SJSA1 (cell line): ENCODE measurements around the gene LCN1. TPM values are rescaled to one million over a fixed set of nuclear protein-coding genes. Genes with fewer than 3 reads are reported as not detected.

Experiments
- DNase-seq, 2 experiments: peaks; one replicate each; pipeline ENCODE4 v3.0.0-alpha.2; 2015 to 2020; ENCODE audit warnings: low spot score in 2 of 2, low read depth in 1 of 2
- H3K27ac ChIP-seq: fragments of 250-450 bp; sonication (Bioruptor Pico); 2 replicates; pipeline ENCODE4 v1.5.1; 2020; ENCODE audit warnings: mild to moderate bottlenecking, moderate library complexity
- H3K27me3 ChIP-seq: fragments of 250-450 bp; sonication (Bioruptor Pico); replicated peaks from 2 replicates; pipeline ENCODE4 v1.5.1; 2020; ENCODE audit warnings: mild to moderate bottlenecking, moderate library complexity
- H3K36me3 ChIP-seq: fragments of 250-450 bp; sonication (Bioruptor Pico); 2 replicates; pipeline ENCODE4 v1.5.1; 2020; ENCODE audit warnings: mild to moderate bottlenecking
- H3K4me1 ChIP-seq: fragments of 250-450 bp; sonication (Bioruptor Pico); replicated peaks from 2 replicates; pipeline ENCODE4 v1.6.1; 2021; ENCODE audit warnings: mild to moderate bottlenecking
- H3K4me3 ChIP-seq: fragments of 250-450 bp; sonication (Bioruptor Pico); 2 replicates; pipeline ENCODE4 v1.5.1; 2020; ENCODE audit warnings: mild to moderate bottlenecking
- H3K9me3 ChIP-seq: fragments of 250-450 bp; sonication (Bioruptor Pico); replicated peaks from 2 replicates; pipeline ENCODE4 v1.5.1; 2020; ENCODE audit warnings: mild to moderate bottlenecking
- total RNA-seq: library from RNA; depleted of rRNA; stranded (reverse); fragments of >200 nt; shearing (Covaris generic); gene quantifications from 2 replicates; pipeline ENCODE4 v1.2.3, GENCODE V29; 2014

Gene LCN1
- total RNA-seq, 1 experiment from 2014 or later: not detected

DNA sequence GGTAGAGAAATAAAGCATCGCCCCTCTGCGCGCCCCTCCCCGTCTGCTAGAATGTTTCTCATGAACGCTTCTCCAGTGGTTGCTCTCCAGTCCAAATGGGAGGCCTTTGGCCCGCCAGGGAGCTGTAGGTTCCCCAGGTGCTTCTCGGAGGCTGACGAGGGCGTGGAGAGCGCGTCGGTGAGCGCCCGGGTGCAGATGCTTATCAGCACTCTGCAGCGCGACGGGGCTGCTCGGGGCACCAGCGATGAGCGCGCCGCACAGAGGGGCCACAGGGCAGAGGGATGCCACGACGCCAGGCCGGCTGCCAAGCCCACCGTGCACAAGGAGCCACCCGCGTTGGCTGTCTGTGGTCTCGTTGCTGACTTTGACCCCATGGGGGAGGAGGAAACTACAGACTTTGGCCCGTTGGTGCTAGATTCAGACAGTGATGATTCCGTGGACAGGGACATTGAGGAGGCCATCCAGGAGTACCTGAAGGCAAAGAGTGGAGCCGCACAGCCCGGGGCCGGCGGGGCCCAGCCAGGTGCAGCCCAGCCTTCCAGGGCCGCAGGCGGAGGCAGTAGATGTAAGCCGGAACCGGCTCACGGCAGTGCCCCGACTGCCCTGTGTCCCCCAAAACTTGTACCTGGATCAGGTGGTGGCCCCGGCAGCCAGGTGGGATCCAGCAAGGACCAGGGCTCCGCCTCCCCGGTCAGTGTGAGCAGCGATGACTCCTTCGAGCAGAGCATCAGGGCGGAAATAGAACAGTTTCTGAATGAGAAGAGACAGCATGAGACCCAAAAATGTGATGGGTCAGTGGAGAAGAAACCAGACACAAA lies 36.6 kb upstream of the LCN1 start:
- H3K9me3 ChIP-seq: no peaks in the 10 kb centered on the region
- H3K36me3 ChIP-seq: peaks cover 32% of the 10 kb centered on the region
- no peak for DNase-seq
- H3K27ac ChIP-seq: no peak overlapping the region
- peaks cover 6% of the 10 kb centered on the region for H3K4me1 ChIP-seq
- no peaks in the 10 kb centered on the region for H3K27me3 ChIP-seq
- no peak overlapping the region for H3K4me3 ChIP-seq

GRCh38 chr9:135485385-135485784 lies 35.9 kb upstream of the LCN1 start:
- H3K36me3 ChIP-seq: peaks cover 29% of the 10 kb centered on the region
- no peaks in the 10 kb centered on the region for H3K9me3 ChIP-seq
- no peak for DNase-seq
- H3K27me3 ChIP-seq: no peaks in the 10 kb centered on the region
- H3K27ac ChIP-seq: no peak overlapping the region
- H3K4me1 ChIP-seq: peaks cover 6% of the 10 kb centered on the region
- no peak overlapping the region for H3K4me3 ChIP-seq

- no peak overlapping the region for H3K4me3 ChIP-seq
- peaks cover 1% of the 10 kb centered on the region for H3K4me1 ChIP-seq
- no peaks in the 10 kb centered on the region for H3K27me3 ChIP-seq
- no peak for DNase-seq
- no peak overlapping the region for H3K27ac ChIP-seq
- H3K9me3 ChIP-seq: no peaks in the 10 kb centered on the region
- peaks cover 24% of the 10 kb centered on the region for H3K36me3 ChIP-seq
These were observed 35.4 kb upstream of the LCN1 start for GRCh38 chr9:135485832-135486231.

DNA sequence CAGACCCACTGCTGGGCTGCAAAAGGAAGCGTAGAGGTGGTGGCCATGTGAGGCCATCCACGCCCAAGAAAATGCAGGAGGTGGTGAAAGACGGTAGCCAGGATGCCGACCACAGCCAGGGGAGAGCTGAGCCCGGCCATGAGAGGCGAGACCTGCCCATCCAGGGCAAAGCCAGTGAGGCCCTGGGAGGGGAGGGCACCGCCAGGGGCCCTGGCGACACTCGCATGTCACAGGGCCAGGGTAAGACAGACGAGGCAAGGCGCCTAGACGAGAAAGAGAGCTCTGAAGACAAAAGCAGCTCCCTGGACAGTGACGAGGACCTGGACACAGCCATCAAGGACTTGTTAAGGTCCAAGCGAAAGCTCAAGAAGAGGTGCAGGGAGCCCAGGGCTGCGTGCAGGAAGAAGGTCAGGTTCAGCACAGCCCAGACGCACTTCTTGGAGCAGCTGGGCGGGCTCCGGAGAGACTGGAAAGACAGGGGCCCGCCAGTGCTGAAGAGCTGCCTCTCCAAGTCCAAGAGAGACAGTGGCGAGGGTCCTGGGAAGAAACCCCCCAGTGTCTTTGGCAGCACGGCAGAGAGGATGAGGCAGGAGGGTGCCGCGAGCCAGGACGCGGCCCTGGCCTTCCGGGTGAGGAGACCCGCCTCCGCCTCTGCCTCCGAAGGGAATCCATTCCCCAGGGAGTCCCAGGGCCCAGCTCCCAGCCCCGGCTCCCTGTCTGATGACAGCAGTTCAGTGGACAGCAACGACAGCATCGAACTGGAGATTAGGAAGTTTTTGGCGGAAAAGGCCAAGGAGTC lies 34.8 kb upstream of the LCN1 start:
- Histone ChIP-seq H3K4me1 (no peaks in the 10 kb centered on the region), H3K27me3 (no peaks in the 10 kb centered on the region), H3K36me3 (peaks cover 24% of the 10 kb centered on the region), H3K9me3 (no peaks in the 10 kb centered on the region), H3K4me3 (no peak overlapping the region), H3K27ac (no peak overlapping the region)
- no peak for DNase-seq

GRCh38 chr9:135487281-135488012 lies 33.8 kb upstream of the LCN1 start:
- H3K27ac ChIP-seq: no peak overlapping the region
- H3K36me3 ChIP-seq: peaks cover 24% of the 10 kb centered on the region
- DNase-seq: no peak
- H3K9me3 ChIP-seq: no peaks in the 10 kb centered on the region
- H3K4me3 ChIP-seq: no peak overlapping the region
- no peaks in the 10 kb centered on the region for H3K4me1 ChIP-seq
- no peaks in the 10 kb centered on the region for H3K27me3 ChIP-seq

GRCh38 chr9:135488013-135488330 lies 33.3 kb upstream of the LCN1 start:
- H3K27me3 ChIP-seq: no peaks in the 10 kb centered on the region
- DNase-seq: no peak
- H3K4me3 ChIP-seq: no peak overlapping the region
- H3K4me1 ChIP-seq: no peaks in the 10 kb centered on the region
- peaks cover 24% of the 10 kb centered on the region for H3K36me3 ChIP-seq
- no peaks in the 10 kb centered on the region for H3K9me3 ChIP-seq
- H3K27ac ChIP-seq: no peak overlapping the region

- no peak for DNase-seq
- H3K4me3 ChIP-seq: no peak overlapping the region
- H3K27me3 ChIP-seq: no peaks in the 10 kb centered on the region
- no peak overlapping the region for H3K27ac ChIP-seq
- no peaks in the 10 kb centered on the region for H3K9me3 ChIP-seq
- H3K36me3 ChIP-seq: peaks cover 24% of the 10 kb centered on the region
- H3K4me1 ChIP-seq: no peaks in the 10 kb centered on the region
These were observed 32.7 kb upstream of the LCN1 start for GRCh38 chr9:135488527-135488926.

GRCh38 chr9:135489188-135489906 lies 31.9 kb upstream of the LCN1 start:
- no peak for DNase-seq
- H3K9me3 ChIP-seq: no peaks in the 10 kb centered on the region
- H3K36me3 ChIP-seq: peaks cover 19% of the 10 kb centered on the region
- H3K27me3 ChIP-seq: no peaks in the 10 kb centered on the region
- no peaks in the 10 kb centered on the region for H3K4me1 ChIP-seq
- H3K4me3 ChIP-seq: no peak overlapping the region
- H3K27ac ChIP-seq: no peak overlapping the region

- H3K27ac ChIP-seq: no peak overlapping the region
- no peak overlapping the region for H3K4me3 ChIP-seq
- no peak for DNase-seq
- no peaks in the 10 kb centered on the region for H3K27me3 ChIP-seq
- no peaks in the 10 kb centered on the region for H3K4me1 ChIP-seq
- H3K36me3 ChIP-seq: peaks cover 15% of the 10 kb centered on the region
- no peaks in the 10 kb centered on the region for H3K9me3 ChIP-seq
These were observed 30.9 kb upstream of the LCN1 start for GRCh38 chr9:135490166-135490870.

DNA sequence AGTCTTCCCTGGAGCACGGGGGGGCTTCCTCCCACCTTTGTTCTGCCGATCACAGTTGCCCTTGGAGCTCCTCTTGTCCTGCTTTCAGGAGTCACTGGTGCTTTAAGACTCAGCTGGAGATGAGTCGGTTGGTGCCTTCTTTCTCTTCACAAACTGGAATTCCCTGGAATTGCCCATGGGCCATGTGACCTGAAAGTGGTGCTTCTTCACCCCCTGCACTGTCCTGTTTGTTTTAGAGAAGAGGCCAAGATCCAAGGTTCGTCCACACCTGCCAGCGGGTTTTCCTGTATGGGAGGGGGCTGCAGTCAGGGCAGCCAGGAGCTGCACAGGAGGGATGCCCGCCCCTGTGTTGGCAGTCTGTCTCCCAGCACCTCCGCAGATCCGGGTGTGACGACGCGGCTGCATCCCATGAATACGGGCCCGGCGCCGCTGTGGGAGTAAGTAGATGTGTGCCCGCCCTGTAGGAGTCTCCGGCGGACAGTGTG lies 30.2 kb upstream of the LCN1 start:
- Histone ChIP-seq H3K4me1 (no peaks in the 10 kb centered on the region), H3K27ac (no peak overlapping the region), H3K4me3 (no peak overlapping the region), H3K36me3 (peaks cover 11% of the 10 kb centered on the region), H3K9me3 (no peaks in the 10 kb centered on the region), H3K27me3 (no peaks in the 10 kb centered on the region)
- no peak for DNase-seq

GRCh38 chr9:135491764-135492163 lies 29.5 kb upstream of the LCN1 start:
- no peak for DNase-seq
- Histone ChIP-seq H3K27ac (no peak overlapping the region), H3K36me3 (peaks cover 5% of the 10 kb centered on the region), H3K4me3 (no peak overlapping the region), H3K27me3 (no peaks in the 10 kb centered on the region), H3K9me3 (no peaks in the 10 kb centered on the region), H3K4me1 (no peaks in the 10 kb centered on the region)

- H3K9me3 ChIP-seq: no peaks in the 10 kb centered on the region
- no peak for DNase-seq
- no peak overlapping the region for H3K4me3 ChIP-seq
- H3K27ac ChIP-seq: no peak overlapping the region
- H3K36me3 ChIP-seq: peaks cover 5% of the 10 kb centered on the region; the same call in 1 of the 2 replicates
- no peaks in the 10 kb centered on the region; the same call in 1 of the 2 replicates for H3K27me3 ChIP-seq
- no peaks in the 10 kb centered on the region for H3K4me1 ChIP-seq
These were observed 28.2 kb upstream of the LCN1 start for GRCh38 chr9:135492886-135493669.
